GM10266 (cell line): Measurements from ENCODE around the gene PRKCE.
A peak's percentile ranks its signal among the peaks of the same experiment; 100 is the strongest.

Source experiments
- DNase-seq: peaks from one replicate; pipeline ENCODE4 v3.0.0; 2012; ENCODE audit errors: extremely low spot score
- CTCF ChIP-seq: IDR thresholded peaks from 2 replicates; pipeline ENCODE4 v1.5.1; 2012; ENCODE audit warnings: mild to moderate bottlenecking, low read depth; ENCODE audit not compliant: control insufficient read depth, insufficient read depth; ENCODE audit errors: missing control alignments

PRKCE gene

GRCh38 chr2:45723857-45724256, 72.4 kb downstream of the PRKCE start:
- no peak for DNase-seq
- TF ChIP-seq CTCF, result no peak

GRCh38 chr2:45724335-45724734, 72.9 kb downstream of the PRKCE start:
- no peak for DNase-seq
- TF ChIP-seq CTCF, result no peak

GRCh38 chr2:45725731-45726130, 74.3 kb downstream of the PRKCE start:
- DNase-seq, result no peak
- no peak for TF ChIP-seq CTCF

GRCh38 chr2:45726188-45726587, 74.7 kb downstream of the PRKCE start:
- DNase-seq, result no peak
- no peak for TF ChIP-seq CTCF

GRCh38 chr2:45728458-45728942, 77.0 kb downstream of the PRKCE start:
- DNase-seq, result peak; percentile 71
- no peak for TF ChIP-seq CTCF

GRCh38 chr2:45729753-45730512, 78.5 kb downstream of the PRKCE start:
- TF ChIP-seq CTCF, result peak; percentile 37
- peak; percentile 44 for DNase-seq

GRCh38 chr2:45731141-45731540, 79.7 kb downstream of the PRKCE start:
- TF ChIP-seq CTCF, result no peak
- no peak for DNase-seq
